Measurements from ENCODE around the gene RPL7A.
"Not testable (repeated sequence)": the region's sequence is repeated elsewhere in the genome, so short reads cannot be mapped to it uniquely, and the experiment has no call there.

The RPL7A gene

GRCh38 chr9:133307301-133307700, 40.7 kb upstream of the RPL7A start:
- Histone ChIP-seq H3K4me3 (ENCODE audit: low read length in 2 of 2) (no peak overlapping the region), H3K36me3 (ENCODE audit: control insufficient read depth in 2 of 2, insufficient read depth in 2 of 2, low read length in 2 of 2) (no peaks in the 10 kb centered on the region), H3K9me3 (ENCODE audit: control insufficient read depth in 2 of 2, low read length in 2 of 2) (no peaks in the 10 kb centered on the region)

DNA sequence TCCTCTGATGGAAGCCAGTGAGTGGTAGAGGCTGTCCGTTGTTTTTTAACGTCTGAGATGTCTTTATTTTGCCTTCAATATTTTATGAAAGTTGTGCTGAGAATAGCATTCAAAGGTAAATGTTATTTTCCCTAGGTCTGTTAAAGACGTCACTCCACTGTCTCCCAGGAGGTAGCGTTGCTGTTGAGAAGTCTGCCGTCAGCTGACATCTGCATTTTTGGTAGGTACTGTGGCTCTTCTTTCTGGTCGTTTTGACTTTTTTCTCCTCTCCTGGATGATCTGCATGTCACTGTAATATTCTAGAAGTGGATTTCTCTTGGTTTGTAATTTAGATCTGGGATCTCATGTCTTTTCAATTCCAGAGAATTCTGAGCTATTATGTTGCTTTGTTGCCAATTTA, 38.4 kb upstream of the RPL7A start:
- no peaks in the 10 kb centered on the region for H3K9me3 ChIP-seq (ENCODE audit: control insufficient read depth in 2 of 2, low read length in 2 of 2)
- H3K4me1 ChIP-seq (ENCODE audit: control insufficient read depth in 2 of 2, insufficient read depth in 2 of 2, low read length in 2 of 2): no peaks in the 10 kb centered on the region

More at GRCh38 chr9:133307301-133307700, 40.7 kb upstream of the RPL7A start:
- Histone ChIP-seq H3K27me3 (ENCODE audit: control insufficient read depth in 2 of 2, insufficient read depth in 2 of 2, low read length in 2 of 2) (no peaks in the 10 kb centered on the region), H3K4me1 (ENCODE audit: control insufficient read depth in 2 of 2, insufficient read depth in 2 of 2, low read length in 2 of 2) (no peaks in the 10 kb centered on the region), H3K27ac (ENCODE audit: low read depth in 2 of 2, low read length in 2 of 2) (no peak overlapping the region), H3K9ac (ENCODE audit: low read depth in 1 of 2, low read length in 2 of 2) (no peak overlapping the region)

DNA sequence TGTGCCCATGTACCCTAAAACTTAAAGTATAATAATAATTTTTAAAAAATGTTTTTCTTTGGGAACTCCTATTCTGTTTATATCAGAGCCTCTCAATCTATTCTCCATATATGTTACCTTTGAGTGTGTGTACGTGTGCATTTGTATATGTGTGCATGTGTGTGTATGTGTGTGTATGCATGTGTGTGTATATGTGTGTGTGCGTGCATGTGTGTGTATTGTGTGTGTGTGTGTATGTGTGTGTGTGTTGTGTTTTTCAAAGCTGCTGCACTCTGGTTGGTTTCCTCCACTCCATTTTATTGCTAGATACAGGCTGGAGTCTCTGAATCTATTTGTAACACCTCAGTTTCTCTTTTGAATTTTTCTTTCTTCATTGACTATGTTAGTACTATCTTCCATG, 32.0 kb upstream of the RPL7A start:
- H3K27me3 ChIP-seq (ENCODE audit: control insufficient read depth in 2 of 2, insufficient read depth in 2 of 2, low read length in 2 of 2): no peaks in the 10 kb centered on the region
- no peak overlapping the region for H3K27ac ChIP-seq (ENCODE audit: low read depth in 2 of 2, low read length in 2 of 2)
- H3K36me3 ChIP-seq (ENCODE audit: control insufficient read depth in 2 of 2, insufficient read depth in 2 of 2, low read length in 2 of 2): no peaks in the 10 kb centered on the region
- no peak overlapping the region for H3K4me3 ChIP-seq (ENCODE audit: low read length in 2 of 2)
- H3K9me3 ChIP-seq (ENCODE audit: control insufficient read depth in 2 of 2, low read length in 2 of 2): no peaks in the 10 kb centered on the region
- H3K4me1 ChIP-seq (ENCODE audit: control insufficient read depth in 2 of 2, insufficient read depth in 2 of 2, low read length in 2 of 2): no peaks in the 10 kb centered on the region
- H3K9ac ChIP-seq (ENCODE audit: low read depth in 1 of 2, low read length in 2 of 2): no peak overlapping the region

More for the DNA sequence above, 38.4 kb upstream of the RPL7A start:
- Histone ChIP-seq H3K27ac (ENCODE audit: low read depth in 2 of 2, low read length in 2 of 2) (no peak overlapping the region), H3K27me3 (ENCODE audit: control insufficient read depth in 2 of 2, insufficient read depth in 2 of 2, low read length in 2 of 2) (no peaks in the 10 kb centered on the region), H3K4me3 (ENCODE audit: low read length in 2 of 2) (no peak overlapping the region), H3K36me3 (ENCODE audit: control insufficient read depth in 2 of 2, insufficient read depth in 2 of 2, low read length in 2 of 2) (no peaks in the 10 kb centered on the region), H3K9ac (ENCODE audit: low read depth in 1 of 2, low read length in 2 of 2) (no peak overlapping the region)

GRCh38 chr9:133317551-133317950, 30.5 kb upstream of the RPL7A start:
- H3K27ac ChIP-seq (ENCODE audit: low read depth in 2 of 2, low read length in 2 of 2); H3K9ac ChIP-seq (ENCODE audit: low read depth in 1 of 2, low read length in 2 of 2); H3K27me3 ChIP-seq (ENCODE audit: control insufficient read depth in 2 of 2, insufficient read depth in 2 of 2, low read length in 2 of 2); H3K36me3 ChIP-seq (ENCODE audit: control insufficient read depth in 2 of 2, insufficient read depth in 2 of 2, low read length in 2 of 2); H3K4me3 ChIP-seq (ENCODE audit: low read length in 2 of 2); H3K4me1 ChIP-seq (ENCODE audit: control insufficient read depth in 2 of 2, insufficient read depth in 2 of 2, low read length in 2 of 2); H3K9me3 ChIP-seq (ENCODE audit: control insufficient read depth in 2 of 2, low read length in 2 of 2): not testable (repeated sequence)

- Histone ChIP-seq H3K4me1 (ENCODE audit: control insufficient read depth in 2 of 2, insufficient read depth in 2 of 2, low read length in 2 of 2) (no peaks in the 10 kb centered on the region), H3K36me3 (ENCODE audit: control insufficient read depth in 2 of 2, insufficient read depth in 2 of 2, low read length in 2 of 2) (no peaks in the 10 kb centered on the region), H3K27me3 (ENCODE audit: control insufficient read depth in 2 of 2, insufficient read depth in 2 of 2, low read length in 2 of 2) (no peaks in the 10 kb centered on the region), H3K4me3 (ENCODE audit: low read length in 2 of 2) (no peak overlapping the region), H3K9me3 (ENCODE audit: control insufficient read depth in 2 of 2, low read length in 2 of 2) (no peaks in the 10 kb centered on the region), H3K27ac (ENCODE audit: low read depth in 2 of 2, low read length in 2 of 2) (no peak overlapping the region), H3K9ac (ENCODE audit: low read depth in 1 of 2, low read length in 2 of 2) (no peak overlapping the region)
These were observed 27.6 kb upstream of the RPL7A start for GRCh38 chr9:133320421-133320881.

- no peak overlapping the region for H3K9ac ChIP-seq (ENCODE audit: low read depth in 1 of 2, low read length in 2 of 2)
- H3K4me1 ChIP-seq (ENCODE audit: control insufficient read depth in 2 of 2, insufficient read depth in 2 of 2, low read length in 2 of 2): no peaks in the 10 kb centered on the region
- H3K4me3 ChIP-seq (ENCODE audit: low read length in 2 of 2): no peak overlapping the region
- no peaks in the 10 kb centered on the region for H3K9me3 ChIP-seq (ENCODE audit: control insufficient read depth in 2 of 2, low read length in 2 of 2)
- H3K27ac ChIP-seq (ENCODE audit: low read depth in 2 of 2, low read length in 2 of 2): no peak overlapping the region
- no peaks in the 10 kb centered on the region for H3K36me3 ChIP-seq (ENCODE audit: control insufficient read depth in 2 of 2, insufficient read depth in 2 of 2, low read length in 2 of 2)
- H3K27me3 ChIP-seq (ENCODE audit: control insufficient read depth in 2 of 2, insufficient read depth in 2 of 2, low read length in 2 of 2): no peaks in the 10 kb centered on the region
These were observed 26.5 kb upstream of the RPL7A start for GRCh38 chr9:133321411-133321935.

DNA sequence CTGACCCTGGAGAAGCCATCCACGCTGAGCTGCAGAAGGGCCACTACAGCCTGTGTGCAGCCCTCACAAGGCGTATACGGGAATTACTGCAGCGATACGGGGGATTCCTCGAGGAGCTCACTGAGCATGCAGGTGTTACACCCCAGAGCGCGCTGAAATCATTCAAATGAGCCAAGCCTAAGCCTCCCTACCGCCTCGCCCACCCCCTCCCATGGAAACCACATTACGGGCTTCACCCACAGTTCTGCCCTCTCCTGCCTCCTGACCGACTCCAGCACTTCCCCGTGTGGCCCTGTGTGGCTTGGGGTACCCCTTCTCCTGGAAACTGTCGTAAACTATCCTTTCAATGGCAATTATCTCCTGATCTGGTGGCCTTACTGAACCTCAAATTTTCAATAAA, 25.3 kb upstream of the RPL7A start:
- H3K36me3 ChIP-seq (ENCODE audit: control insufficient read depth in 2 of 2, insufficient read depth in 2 of 2, low read length in 2 of 2): no peaks in the 10 kb centered on the region
- H3K27me3 ChIP-seq (ENCODE audit: control insufficient read depth in 2 of 2, insufficient read depth in 2 of 2, low read length in 2 of 2): no peaks in the 10 kb centered on the region
- no peak overlapping the region for H3K4me3 ChIP-seq (ENCODE audit: low read length in 2 of 2)
- H3K4me1 ChIP-seq (ENCODE audit: control insufficient read depth in 2 of 2, insufficient read depth in 2 of 2, low read length in 2 of 2): no peaks in the 10 kb centered on the region
- no peaks in the 10 kb centered on the region for H3K9me3 ChIP-seq (ENCODE audit: control insufficient read depth in 2 of 2, low read length in 2 of 2)
- H3K9ac ChIP-seq (ENCODE audit: low read depth in 1 of 2, low read length in 2 of 2): no peak overlapping the region
- no peak overlapping the region for H3K27ac ChIP-seq (ENCODE audit: low read depth in 2 of 2, low read length in 2 of 2)

DNA sequence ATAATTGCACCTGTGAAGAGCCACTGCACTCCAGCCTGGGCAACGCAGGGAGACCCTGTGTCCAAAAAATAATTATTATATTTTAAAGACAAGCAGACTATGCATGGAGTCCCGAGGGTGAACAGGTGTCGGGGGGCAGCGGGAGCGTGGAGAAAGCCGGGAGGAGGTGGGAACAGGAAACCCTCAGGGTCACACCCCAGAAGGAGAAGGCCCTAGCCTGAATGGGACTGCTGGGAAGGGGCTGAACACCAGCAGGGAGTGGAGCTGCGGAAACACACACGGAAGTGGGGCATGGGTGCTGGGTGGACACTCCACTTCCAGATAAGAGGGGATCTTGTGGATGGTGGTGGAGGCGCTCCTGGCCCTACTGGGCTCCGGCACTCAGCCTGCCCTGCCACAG, 24.8 kb upstream of the RPL7A start:
- H3K9ac ChIP-seq (ENCODE audit: low read depth in 1 of 2, low read length in 2 of 2): no peak overlapping the region
- no peaks in the 10 kb centered on the region for H3K36me3 ChIP-seq (ENCODE audit: control insufficient read depth in 2 of 2, insufficient read depth in 2 of 2, low read length in 2 of 2)
- no peak overlapping the region for H3K4me3 ChIP-seq (ENCODE audit: low read length in 2 of 2)
- no peaks in the 10 kb centered on the region for H3K4me1 ChIP-seq (ENCODE audit: control insufficient read depth in 2 of 2, insufficient read depth in 2 of 2, low read length in 2 of 2)
- H3K27ac ChIP-seq (ENCODE audit: low read depth in 2 of 2, low read length in 2 of 2): no peak overlapping the region
- no peaks in the 10 kb centered on the region for H3K9me3 ChIP-seq (ENCODE audit: control insufficient read depth in 2 of 2, low read length in 2 of 2)
- no peaks in the 10 kb centered on the region for H3K27me3 ChIP-seq (ENCODE audit: control insufficient read depth in 2 of 2, insufficient read depth in 2 of 2, low read length in 2 of 2)

DNA sequence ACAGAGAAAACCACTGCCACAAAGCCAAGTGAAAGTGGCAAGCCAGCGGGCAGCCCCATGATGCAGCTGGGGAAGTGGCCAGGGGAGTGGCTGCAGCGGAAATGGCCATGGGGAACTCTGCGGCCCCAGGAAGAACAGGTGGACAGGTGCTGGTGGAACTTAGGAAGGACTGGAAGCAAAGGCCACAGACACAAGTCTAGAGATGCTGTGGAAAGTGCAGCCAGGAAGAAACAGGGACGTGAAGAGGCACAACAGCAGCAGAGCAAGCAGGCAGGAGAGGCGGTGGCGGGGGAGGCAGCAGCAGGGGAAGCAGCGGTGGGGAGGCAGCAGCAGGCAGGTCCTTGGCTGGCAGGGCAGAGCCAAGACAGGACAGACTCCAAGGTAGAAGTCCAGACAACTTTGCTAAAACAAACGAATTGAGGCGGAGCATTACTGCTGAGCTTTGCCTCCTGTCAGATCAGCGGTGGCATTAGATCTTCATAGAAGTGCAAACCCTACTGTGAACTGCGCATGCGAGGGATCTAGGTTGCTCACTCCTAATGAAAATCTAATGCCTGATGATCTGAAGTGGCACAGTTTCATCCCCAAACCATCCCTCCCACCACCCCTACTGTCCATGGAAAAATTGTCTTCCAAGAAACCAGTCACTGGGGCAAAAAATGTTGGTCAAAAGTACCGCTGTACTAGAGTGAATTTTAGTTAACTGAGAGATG, 23.9 kb upstream of the RPL7A start:
- Histone ChIP-seq H3K27me3 (ENCODE audit: control insufficient read depth in 2 of 2, insufficient read depth in 2 of 2, low read length in 2 of 2) (no peaks in the 10 kb centered on the region), H3K36me3 (ENCODE audit: control insufficient read depth in 2 of 2, insufficient read depth in 2 of 2, low read length in 2 of 2) (no peaks in the 10 kb centered on the region), H3K4me3 (ENCODE audit: low read length in 2 of 2) (no peak overlapping the region), H3K9me3 (ENCODE audit: control insufficient read depth in 2 of 2, low read length in 2 of 2) (no peaks in the 10 kb centered on the region), H3K9ac (ENCODE audit: low read depth in 1 of 2, low read length in 2 of 2) (no peak overlapping the region), H3K27ac (ENCODE audit: low read depth in 2 of 2, low read length in 2 of 2) (no peak overlapping the region), H3K4me1 (ENCODE audit: control insufficient read depth in 2 of 2, insufficient read depth in 2 of 2, low read length in 2 of 2) (no peaks in the 10 kb centered on the region)

- not testable (repeated sequence) for H3K4me3 ChIP-seq (ENCODE audit: low read length in 2 of 2); H3K9me3 ChIP-seq (ENCODE audit: control insufficient read depth in 2 of 2, low read length in 2 of 2); H3K27me3 ChIP-seq (ENCODE audit: control insufficient read depth in 2 of 2, insufficient read depth in 2 of 2, low read length in 2 of 2); H3K4me1 ChIP-seq (ENCODE audit: control insufficient read depth in 2 of 2, insufficient read depth in 2 of 2, low read length in 2 of 2); H3K27ac ChIP-seq (ENCODE audit: low read depth in 2 of 2, low read length in 2 of 2); H3K9ac ChIP-seq (ENCODE audit: low read depth in 1 of 2, low read length in 2 of 2)
- peaks cover 11 to 14% of the 10 kb centered on the region in 2 donors for H3K36me3 ChIP-seq (ENCODE audit: control insufficient read depth in 2 of 2, insufficient read depth in 2 of 2, low read length in 2 of 2)
These were observed 21.0 kb upstream of the RPL7A start for GRCh38 chr9:133327021-133327420.

Data from mucosa of rectum (tissue), 2 donors.